ENCODE measurements around the gene CEP164. TPM values are rescaled to one million over a fixed set of nuclear protein-coding genes. Genes with fewer than 3 reads are reported as not detected.

CEP164 gene
- total RNA-seq, 1 experiment from 2014 or later: 22.2 TPM

DNA sequence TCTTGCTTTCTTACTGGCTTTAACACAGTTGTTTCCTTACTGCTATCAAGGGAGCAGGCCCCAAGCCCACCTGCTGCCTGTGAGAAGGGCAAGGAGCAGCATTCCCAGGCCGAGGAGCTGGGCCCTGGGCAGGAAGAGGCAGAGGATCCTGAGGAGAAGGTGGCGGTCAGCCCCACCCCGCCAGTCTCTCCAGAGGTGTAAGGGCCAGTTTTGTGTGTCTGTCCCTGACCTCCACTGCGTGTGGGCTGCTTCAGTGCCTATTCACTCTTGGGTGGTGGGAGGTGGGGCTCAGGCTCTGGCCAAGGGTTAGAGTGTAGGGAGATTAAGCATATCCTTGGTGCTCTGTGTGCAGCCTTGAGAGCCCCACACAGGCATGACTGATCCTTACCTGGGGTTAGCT lies 55.1 kb downstream of the CEP164 start (continued):
- no peak for TF ChIP-seq ATF3 (IDR thresholded peaks at IDR 0.05)
- no peak for TF ChIP-seq RAD21 (IDR thresholded peaks at IDR 0.05; ENCODE audit: low read depth)
- TF ChIP-seq JUND (IDR thresholded peaks at IDR 0.05): no peak
- no peak for TF ChIP-seq ELF1 (IDR thresholded peaks at IDR 0.05; ENCODE audit: borderline replicate concordance, low read depth)

DNA sequence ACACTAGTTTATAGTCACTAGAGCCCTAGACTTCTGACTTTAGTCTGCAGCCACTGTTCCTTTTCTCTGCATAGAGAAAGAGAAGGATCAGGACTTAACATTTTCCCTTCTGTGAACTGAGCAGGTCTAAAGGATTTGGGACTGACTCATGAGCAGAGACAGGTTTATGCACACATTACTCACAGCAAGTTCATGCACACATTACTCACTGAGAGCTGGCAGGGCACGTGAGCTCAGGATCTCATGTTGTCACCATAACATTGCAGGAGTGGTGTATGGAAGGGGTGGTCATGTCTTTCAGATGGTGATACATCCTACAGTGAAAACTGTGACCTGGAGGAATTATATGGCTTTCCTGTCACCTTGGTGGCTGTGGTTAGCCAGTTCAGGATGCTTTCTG lies 56.4 kb downstream of the CEP164 start:
- ChIA-PET POLR2A (no interaction called here), CTCF (interaction anchor here (1.3 kb wide), 1 partner anchor 42 kb away, joined by 3 read pairs; no protein-coding TSS in a partner anchor), RAD21 (ENCODE audit: low non-redundant PET in 1 of 2, low total read pairs in 2 of 2, uncharacterized antibody in 2 of 2, unreplicated experiment in 2 of 2) (no interaction called here)
- Histone ChIP-seq H3K4me2 (ENCODE audit: low read length) (no peak overlapping the region), H3K79me2 (ENCODE audit: insufficient read depth, low read length) (no peaks in the 10 kb centered on the region), H3K4me1 (ENCODE audit: control insufficient read depth in 1 of 2, insufficient read depth in 2 of 2, low read length in 2 of 2) (peaks cover 0 to under 1% of the 10 kb centered on the region in 2 experiments; a peak in 1 of 4 replicates), H3K9me3 (ENCODE audit: control insufficient read depth in 1 of 2, insufficient read depth in 1 of 2, low read depth in 1 of 2, low read length in 2 of 2) (no peaks in the 10 kb centered on the region), H3K9me2 (ENCODE audit: insufficient read depth) (no peaks in the 10 kb centered on the region), H4K20me1 (ENCODE audit: insufficient read depth) (no peaks in the 10 kb centered on the region), H3K9ac (ENCODE audit: low read length) (no peak overlapping the region), H2AFZ (ENCODE audit: low read depth, low read length, poor library complexity, severe bottlenecking) (no peak overlapping the region), H3K36me3 (ENCODE audit: control insufficient read depth in 1 of 2, insufficient read depth in 2 of 2, low read length in 2 of 2) (peaks cover 5 to 12% of the 10 kb centered on the region in 2 experiments; a peak in 2 of 4 replicates), H3K27me3 (ENCODE audit: insufficient read depth, low read length) (no peaks in the 10 kb centered on the region), H3K4me3 (replicated peaks in 1 of 2; ENCODE audit: low read depth in 1 of 2, low read length in 2 of 2) (no peak overlapping the region), H3K27ac (ENCODE audit: low read depth, low read length) (no peak overlapping the region)
- no TSS peak for BruUV-seq (replicated peaks)
- ATAC-seq (no peak), DNase-seq (ENCODE audit: low read depth, low spot score) (no peak)
- intact Hi-C loops (cut with micrococcal nuclease): no loop called here
- TF ChIP-seq SRF (IDR thresholded peaks at IDR 0.05; ENCODE audit: low read depth) (no peak), JUND (IDR thresholded peaks at IDR 0.05) (no peak), ATF3 (IDR thresholded peaks at IDR 0.05) (no peak), ZNF274 (IDR thresholded peaks at IDR 0.05; ENCODE audit: low read depth, low read length) (no peak), YY1 (IDR thresholded peaks at IDR 0.05; ENCODE audit: extremely low read depth, insufficient replicate concordance, low read depth, low read length) (no peak), RAD21 (IDR thresholded peaks at IDR 0.05; ENCODE audit: low read depth) (no peak)

- no TSS peak for BruUV-seq (replicated peaks)
- peaks cover 5 to 10% of the 10 kb centered on the region in 2 experiments; a peak in 3 of 4 replicates for H3K36me3 ChIP-seq (ENCODE audit: control insufficient read depth in 1 of 2, insufficient read depth in 2 of 2, low read length in 2 of 2)
- H3K4me2 ChIP-seq (ENCODE audit: low read length): no peak overlapping the region
- H2AFZ ChIP-seq (ENCODE audit: low read depth, low read length, poor library complexity, severe bottlenecking): no peak overlapping the region
- CTCF ChIA-PET: no interaction called here
- peaks cover 0 to 7% of the 10 kb centered on the region in 2 experiments; a peak in 2 of 4 replicates for H3K4me1 ChIP-seq (ENCODE audit: control insufficient read depth in 1 of 2, insufficient read depth in 2 of 2, low read length in 2 of 2)
- H3K9me2 ChIP-seq (ENCODE audit: insufficient read depth): no peaks in the 10 kb centered on the region
- no peak overlapping the region for H3K27ac ChIP-seq (ENCODE audit: low read depth, low read length)
- no peak for DNase-seq (ENCODE audit: low read depth, low spot score)
- H3K27me3 ChIP-seq (ENCODE audit: insufficient read depth, low read length): no peaks in the 10 kb centered on the region
- H3K9me3 ChIP-seq (ENCODE audit: control insufficient read depth in 1 of 2, insufficient read depth in 1 of 2, low read depth in 1 of 2, low read length in 2 of 2): no peaks in the 10 kb centered on the region
- H3K79me2 ChIP-seq (ENCODE audit: insufficient read depth, low read length): no peaks in the 10 kb centered on the region
- H3K9ac ChIP-seq (ENCODE audit: low read length): no peak overlapping the region
- no peak for ATAC-seq
- POLR2A ChIA-PET: no interaction called here
- intact Hi-C loops (cut with micrococcal nuclease): no loop called here
- H4K20me1 ChIP-seq (ENCODE audit: insufficient read depth): no peaks in the 10 kb centered on the region
- no peak overlapping the region for H3K4me3 ChIP-seq (replicated peaks in 1 of 2; ENCODE audit: low read depth in 1 of 2, low read length in 2 of 2)
- RAD21 ChIA-PET (ENCODE audit: low non-redundant PET in 1 of 2, low total read pairs in 2 of 2, uncharacterized antibody in 2 of 2, unreplicated experiment in 2 of 2): no interaction called here
- TF ChIP-seq POLR2A (IDR thresholded peaks at IDR 0.05; ENCODE audit: borderline replicate concordance, extremely low read depth, insufficient read depth, insufficient read length): no peak
- TF ChIP-seq REST (IDR thresholded peaks at IDR 0.05; ENCODE audit: low read depth): no peak
- no peak for TF ChIP-seq TCF7L2 (IDR thresholded peaks at IDR 0.05; ENCODE audit: borderline replicate concordance, extremely low read depth, insufficient read depth, insufficient read length)
- no peak for TF ChIP-seq EZH2 (IDR thresholded peaks at IDR 0.05)
- no peak for TF ChIP-seq CBX3 (IDR thresholded peaks at IDR 0.05; ENCODE audit: low read depth)
- no peak for TF ChIP-seq EGR1 (IDR thresholded peaks at IDR 0.05; ENCODE audit: low read depth)
- TF ChIP-seq POLR2AphosphoS5 (IDR thresholded peaks at IDR 0.05; ENCODE audit: low read depth, low read length): no peak
- no peak for TF ChIP-seq ELF1 (IDR thresholded peaks at IDR 0.05; ENCODE audit: borderline replicate concordance, low read depth)
- TF ChIP-seq MAX (IDR thresholded peaks at IDR 0.05): no peak
- TF ChIP-seq SIN3A (IDR thresholded peaks at IDR 0.05; ENCODE audit: low read depth): no peak
- no peak for TF ChIP-seq ZFX (IDR thresholded peaks at IDR 0.05)
These were observed 57.8 kb downstream of the CEP164 start for GRCh38 chr11:117385471-117385870.
